ENCODE measurements around the gene JOSD2. TPM values are rescaled to one million over a fixed set of nuclear protein-coding genes. Genes with fewer than 3 reads are reported as not detected.

JOSD2 gene
- total and polyA plus RNA-seq, 2 donors (not counting 3 experiments of a cell fraction or from before 2014, with no cell fraction given), result 37.4 to 62.8 TPM

- no peak for TF ChIP-seq MAX (IDR thresholded peaks at IDR 0.05; ENCODE audit: insufficient read depth, insufficient read length)
- TF ChIP-seq, protein P1, sequence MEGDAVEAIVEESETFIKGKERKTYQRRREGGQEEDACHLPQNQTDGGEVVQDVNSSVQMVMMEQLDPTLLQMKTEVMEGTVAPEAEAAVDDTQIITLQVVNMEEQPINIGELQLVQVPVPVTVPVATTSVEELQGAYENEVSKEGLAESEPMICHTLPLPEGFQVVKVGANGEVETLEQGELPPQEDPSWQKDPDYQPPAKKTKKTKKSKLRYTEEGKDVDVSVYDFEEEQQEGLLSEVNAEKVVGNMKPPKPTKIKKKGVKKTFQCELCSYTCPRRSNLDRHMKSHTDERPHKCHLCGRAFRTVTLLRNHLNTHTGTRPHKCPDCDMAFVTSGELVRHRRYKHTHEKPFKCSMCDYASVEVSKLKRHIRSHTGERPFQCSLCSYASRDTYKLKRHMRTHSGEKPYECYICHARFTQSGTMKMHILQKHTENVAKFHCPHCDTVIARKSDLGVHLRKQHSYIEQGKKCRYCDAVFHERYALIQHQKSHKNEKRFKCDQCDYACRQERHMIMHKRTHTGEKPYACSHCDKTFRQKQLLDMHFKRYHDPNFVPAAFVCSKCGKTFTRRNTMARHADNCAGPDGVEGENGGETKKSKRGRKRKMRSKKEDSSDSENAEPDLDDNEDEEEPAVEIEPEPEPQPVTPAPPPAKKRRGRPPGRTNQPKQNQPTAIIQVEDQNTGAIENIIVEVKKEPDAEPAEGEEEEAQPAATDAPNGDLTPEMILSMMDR (IDR thresholded peaks at IDR 0.05; ENCODE audit: extremely low read depth in 1 of 2, insufficient read depth in 1 of 2, low read depth in 1 of 2, low read length in 2 of 2), result peak; percentile 49 to 56
- TF ChIP-seq MYC (IDR thresholded peaks at IDR 0.05; ENCODE audit: low read depth, low read length), result no peak
- DNase-seq (ENCODE audit: low read depth, low spot score), result no peak
- peaks cover 7% of the 10 kb centered on the region for H3K79me2 ChIP-seq (ENCODE audit: control insufficient read depth, insufficient read depth, low read length)
- no peak overlapping the region for H2AFZ ChIP-seq (ENCODE audit: low read depth, low read length)
- intact Hi-C loops (cut with micrococcal nuclease), result loop anchor here (1.0 kb wide), 1 partner anchor 111 kb away; no protein-coding TSS in a partner anchor
- dilution Hi-C loops (cut with MboI; ENCODE audit: extremely low pct_ligation_motif_present, low sequenced_read_pairs), result no loop called here
- no peak overlapping the region for H3K4me3 ChIP-seq (replicated peaks in 1 of 3; ENCODE audit: insufficient read depth in 1 of 3, low read depth in 1 of 3, low read length in 3 of 3)
- H3K9me1 ChIP-seq (replicated peaks; ENCODE audit: control insufficient read depth, extremely low read depth, insufficient read depth, low read length), result no peaks in the 10 kb centered on the region
- ChIA-PET CTCF (interaction anchor here (1.0 to 1.6 kb wide), 6 partner anchors 8 to 226 kb away, joined by 3 to 8 read pairs (median 5); partner anchors contain the start of gene JOSD2), POLR2A (no interaction called here)
- H3K27me3 ChIP-seq (ENCODE audit: control insufficient read depth in 2 of 2, insufficient read depth in 2 of 2, low read length in 2 of 2), result no peaks in the 10 kb centered on the region
- H3K4me2 ChIP-seq (ENCODE audit: insufficient read depth, low read length), result no peak overlapping the region
- no peak overlapping the region for H3K27ac ChIP-seq (ENCODE audit: insufficient read depth, low read depth, low read length)
- peaks cover 7% of the 10 kb centered on the region for H3K4me1 ChIP-seq (ENCODE audit: control insufficient read depth, extremely low read depth, insufficient read depth, low read length)
- H3K9ac ChIP-seq (replicated peaks; ENCODE audit: extremely low read depth, insufficient read depth, low read length), result no peak overlapping the region
- peak; percentile 4 for FAIRE-seq
- H3K9me3 ChIP-seq (replicated peaks; ENCODE audit: control insufficient read depth, insufficient read depth, low read length), result no peaks in the 10 kb centered on the region
- no peaks in the 10 kb centered on the region for H4K20me1 ChIP-seq (replicated peaks; ENCODE audit: control insufficient read depth, extremely low read depth, insufficient read depth, low read length)
- peaks cover 0 to 30% of the 10 kb centered on the region in 2 experiments for H3K36me3 ChIP-seq (ENCODE audit: control insufficient read depth in 2 of 2, extremely low read depth in 1 of 2, insufficient read depth in 2 of 2, low read length in 2 of 2)
- no TSS peak for BruUV-seq (replicated peaks)
These were observed 31.9 kb downstream of the JOSD2 start for GRCh38 chr19:50478901-50479715.

Measured in endothelial cell of umbilical vein (primary cell).